AG08396 (cell line): Measurements from ENCODE around the gene DDRGK1.
A peak's percentile ranks its signal among the peaks of the same experiment; 100 is the strongest.

Experiments
- DNase-seq: peaks from one replicate; pipeline ENCODE4 v3.0.0; 2012; ENCODE audit warnings: low spot score, mixed read lengths

Gene DDRGK1

GRCh38 chr20:3204124-3204794, at the start of gene DDRGK1:
DDRGK1 (minus strand) TSS chr20:3204682; CDS start chr20:3204627, 55 bp downstream.
- DNase-seq, result peak; percentile 96

GRCh38 chr20:3251806-3252205, 47.3 kb upstream of the DDRGK1 start:
- peak; percentile 60 for DNase-seq

- no peak for DNase-seq
These were observed 45.6 kb upstream of the DDRGK1 start for GRCh38 chr20:3250091-3250504.

- no peak for DNase-seq
These were observed 44.5 kb upstream of the DDRGK1 start for GRCh38 chr20:3248993-3249347.

- DNase-seq, result no peak
These were observed 43.9 kb upstream of the DDRGK1 start for GRCh38 chr20:3248167-3248992.

GRCh38 chr20:3247638-3248037, 43.2 kb upstream of the DDRGK1 start:
- DNase-seq, result no peak

GRCh38 chr20:3246682-3247081, 42.2 kb upstream of the DDRGK1 start:
- no peak for DNase-seq

- DNase-seq, result no peak
These were observed 41.2 kb upstream of the DDRGK1 start for GRCh38 chr20:3245711-3246110.

GRCh38 chr20:3245156-3245555, 40.7 kb upstream of the DDRGK1 start:
- DNase-seq, result no peak

GRCh38 chr20:3244613-3245012, 40.1 kb upstream of the DDRGK1 start:
- no peak for DNase-seq

- DNase-seq, result no peak
These were observed 39.4 kb upstream of the DDRGK1 start for GRCh38 chr20:3243718-3244358.

- DNase-seq, result no peak
These were observed 37.8 kb upstream of the DDRGK1 start for GRCh38 chr20:3242172-3242692.

- no peak for DNase-seq
These were observed 36.4 kb upstream of the DDRGK1 start for GRCh38 chr20:3240776-3241363.

- peak; percentile 56 for DNase-seq
These were observed 35.6 kb upstream of the DDRGK1 start for GRCh38 chr20:3239867-3240775.

GRCh38 chr20:3239026-3239866, 34.8 kb upstream of the DDRGK1 start, which contains the start of gene SLC4A11:
SLC4A11 (minus strand) TSS chr20:3239190; CDS start chr20:3239137, 53 bp downstream.
- peak; percentile 88 for DNase-seq

GRCh38 chr20:3238616-3239025, 34.1 kb upstream of the DDRGK1 start:
- DNase-seq, result peak; percentile 80

GRCh38 chr20:3237958-3238615, 33.6 kb upstream of the DDRGK1 start:
- no peak for DNase-seq

GRCh38 chr20:3237011-3237957, 32.8 kb upstream of the DDRGK1 start:
- no peak for DNase-seq
